Neural cell (in vitro differentiated cells): ENCODE results near the gene RGS18. TPM values are rescaled to one million over a fixed set of nuclear protein-coding genes. Genes with fewer than 3 reads are reported as not detected.

Experiments
- H2AFZ ChIP-seq: fragments of 200-600, 300-800 bp; sonication (generic), shearing (Covaris generic); 2 replicates; pipeline ENCODE4 v1.6.0; 2014; ENCODE audit warnings: low read depth, mild to moderate bottlenecking, antibody characterized with exemption, low read length, moderate library complexity
- H3F3A ChIP-seq: fragments of 200-600 bp; shearing (Covaris generic); 2 replicates; pipeline ENCODE4 v1.6.1; 2016; ENCODE audit warnings: mild to moderate bottlenecking, moderate library complexity, mixed read lengths, antibody characterized with exemption, low read length; ENCODE audit not compliant: insufficient read depth, poor library complexity, severe bottlenecking
- H3K27ac ChIP-seq: fragments of 200-600, 300-800 bp; sonication (generic), shearing (Covaris generic); 2 replicates; pipeline ENCODE4 v1.5.1; 2014; ENCODE audit warnings: mild to moderate bottlenecking, low read length, moderate library complexity
- H3K27me3 ChIP-seq: fragments of 300-800, 200-600 bp; sonication (generic), shearing (Covaris generic); 2 replicates; pipeline ENCODE4 v1.6.0; 2014; ENCODE audit warnings: mild to moderate bottlenecking, low read depth, low read length, moderate library complexity; ENCODE audit not compliant: insufficient read depth
- H3K36me3 ChIP-seq: fragments of 300-800, 200-600 bp; sonication (generic), shearing (Covaris generic); 2 replicates; pipeline ENCODE4 v1.5.1; 2014; ENCODE audit warnings: mild to moderate bottlenecking, antibody characterized with exemption, low read length, moderate library complexity; ENCODE audit not compliant: insufficient read depth
- H3K4me2 ChIP-seq: fragments of 300-800, 200-600 bp; sonication (generic), shearing (Covaris generic); 2 replicates; pipeline ENCODE4 v1.6.0; 2014; ENCODE audit warnings: mild to moderate bottlenecking, low read length
- H3K4me3 ChIP-seq: fragments of 300-800, 200-600 bp; sonication (generic), shearing (Covaris generic); 2 replicates; pipeline ENCODE4 v1.5.1; 2014; ENCODE audit warnings: mild to moderate bottlenecking, low read length, moderate library complexity
- H3K79me2 ChIP-seq: fragments of 200-600 bp; shearing (Covaris generic); replicated peaks from 2 replicates; pipeline ENCODE4 v1.6.0; 2014; ENCODE audit warnings: mild to moderate bottlenecking, low read length, moderate library complexity; ENCODE audit not compliant: insufficient read depth
- H3K9ac ChIP-seq: fragments of 300-800, 200-600 bp; sonication (generic), shearing (Covaris generic); 2 replicates; pipeline ENCODE4 v1.6.1; 2016; ENCODE audit warnings: mild to moderate bottlenecking, low read length, mixed read lengths
- H3K9me2 ChIP-seq: fragments of 200-600 bp; shearing (Covaris generic); 2 replicates; pipeline ENCODE4 v1.6.1; 2016; ENCODE audit warnings: mild to moderate bottlenecking, low read length, mixed read lengths; ENCODE audit not compliant: insufficient read depth
- H3K9me3 ChIP-seq: fragments of 200-600, 300-800 bp; sonication (generic), shearing (Covaris generic); 2 replicates; pipeline ENCODE4 v1.6.1; 2016; ENCODE audit warnings: mild to moderate bottlenecking, mixed run types, low read length, moderate library complexity, mixed read lengths
- H4K20me1 ChIP-seq: fragments of 200-600 bp; shearing (Covaris generic); 2 replicates; pipeline ENCODE4 v1.6.1; 2016; ENCODE audit warnings: mild to moderate bottlenecking, mixed run types; ENCODE audit not compliant: insufficient read depth
- CTCF ChIP-seq: fragments of 450-650 bp; IDR thresholded peaks from 2 replicates; pipeline ENCODE4 v1.5.1; 2014; ENCODE audit warnings: antibody characterized with exemption, mild to moderate bottlenecking, moderate library complexity; ENCODE audit not compliant: poor library complexity, severe bottlenecking
- EP300 ChIP-seq: fragments of 450-650 bp; conservative IDR thresholded peaks from 2 replicates; pipeline ENCODE4 v1.6.1; 2014; ENCODE audit warnings: antibody characterized with exemption, mild to moderate bottlenecking, moderate library complexity; ENCODE audit not compliant: poor library complexity, severe bottlenecking
- EZH2 ChIP-seq: fragments of 200-600, 300-800 bp; shearing (Covaris generic), sonication (generic); IDR thresholded peaks from 2 replicates; pipeline ENCODE4 v1.6.1; 2014; ENCODE audit warnings: antibody characterized with exemption, low read length, borderline replicate concordance, mild to moderate bottlenecking; ENCODE audit not compliant: insufficient read depth, poor library complexity, severe bottlenecking
- MXI1 ChIP-seq: fragments of 450-650 bp; conservative IDR thresholded peaks from 2 replicates; pipeline ENCODE4 v1.6.1; 2014; ENCODE audit warnings: antibody characterized with exemption, mild to moderate bottlenecking; ENCODE audit not compliant: poor library complexity, severe bottlenecking
- POLR2AphosphoS5 ChIP-seq: IDR thresholded peaks from 2 replicates; pipeline ENCODE4 v1.6.1; 2012
- RAD21 ChIP-seq: fragments of 450-650 bp; conservative IDR thresholded peaks from 2 replicates; pipeline ENCODE4 v1.6.1; 2014; ENCODE audit warnings: antibody characterized with exemption, mild to moderate bottlenecking, moderate library complexity
- REST ChIP-seq: IDR thresholded peaks from 2 replicates; pipeline ENCODE4 v1.6.1; 2012; ENCODE audit warnings: borderline replicate concordance
- SMC3 ChIP-seq: fragments of 450-650 bp; conservative IDR thresholded peaks from 2 replicates; pipeline ENCODE4 v1.6.1; 2014; ENCODE audit warnings: antibody characterized with exemption, mild to moderate bottlenecking, moderate library complexity; ENCODE audit not compliant: poor library complexity
- TAF1 ChIP-seq: IDR thresholded peaks from 2 replicates; pipeline ENCODE4 v1.6.1; 2012; ENCODE audit warnings: low read depth
- polyA plus RNA-seq: library from polyadenylated mRNA; depleted of rRNA; stranded (reverse); fragments of >200 nt; gene quantifications from 2 replicates; pipeline ENCODE4 v1.2.3, GENCODE V29; 2014

The RGS18 gene
- polyA plus RNA-seq, 1 donor from 2014 or later, result not detected

DNA sequence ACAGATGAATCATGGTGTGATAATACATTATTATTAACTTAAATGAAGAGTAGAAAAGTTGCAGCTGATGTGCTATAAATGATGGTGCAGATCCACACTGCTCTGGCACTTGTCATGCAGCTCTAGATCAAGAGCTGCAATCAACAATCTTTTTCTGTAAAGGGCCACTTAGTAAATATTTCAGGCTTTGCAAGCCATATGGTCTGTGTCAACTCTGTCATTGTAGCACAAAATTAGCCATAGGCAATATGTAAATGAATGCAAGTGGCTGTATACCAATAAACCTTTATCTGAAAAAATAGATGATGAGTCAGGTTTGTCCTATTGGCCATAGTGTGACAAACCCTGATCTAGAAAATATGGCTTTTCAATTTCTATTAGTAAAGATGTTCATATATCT lies 66.6 kb downstream of the RGS18 start:
- H3K27ac ChIP-seq, result no peak overlapping the region
- H3K36me3 ChIP-seq, result no peaks in the 10 kb centered on the region
- no peaks in the 10 kb centered on the region for H3K27me3 ChIP-seq
- H3K4me3 ChIP-seq, result no peak overlapping the region
- H3K9me2 ChIP-seq, result no peaks in the 10 kb centered on the region
- no peak overlapping the region for H3K4me2 ChIP-seq
- H3F3A ChIP-seq, result no peaks in the 10 kb centered on the region
- no peaks in the 10 kb centered on the region for H4K20me1 ChIP-seq
- no peak overlapping the region for H3K9ac ChIP-seq
- TF ChIP-seq MXI1 (no peak), EP300 (no peak), POLR2AphosphoS5 (no peak), TAF1 (no peak), CTCF (no peak), RAD21 (no peak), EZH2 (no peak), REST (no peak), SMC3 (no peak)
- no peaks in the 10 kb centered on the region for H3K9me3 ChIP-seq
- no peaks in the 10 kb centered on the region for H3K79me2 ChIP-seq
- no peak overlapping the region for H2AFZ ChIP-seq

- H3K27me3 ChIP-seq, result no peaks in the 10 kb centered on the region
- H3K9me2 ChIP-seq, result no peaks in the 10 kb centered on the region
- H4K20me1 ChIP-seq, result no peaks in the 10 kb centered on the region
- H3K79me2 ChIP-seq, result no peaks in the 10 kb centered on the region
- no peak for TF ChIP-seq POLR2AphosphoS5
- no peak for TF ChIP-seq RAD21
- no peak for TF ChIP-seq EP300
- no peak for TF ChIP-seq REST
- TF ChIP-seq CTCF, result no peak
- TF ChIP-seq MXI1, result no peak
- no peak for TF ChIP-seq SMC3
- no peak for TF ChIP-seq EZH2
- no peak for TF ChIP-seq TAF1
- H3K27ac ChIP-seq, result no peak overlapping the region
- H3F3A ChIP-seq, result no peaks in the 10 kb centered on the region
- no peaks in the 10 kb centered on the region for H3K9me3 ChIP-seq
- no peak overlapping the region for H3K4me2 ChIP-seq
- no peak overlapping the region for H3K4me3 ChIP-seq
- no peak overlapping the region for H2AFZ ChIP-seq
- H3K36me3 ChIP-seq, result no peaks in the 10 kb centered on the region
- H3K9ac ChIP-seq, result no peak overlapping the region
These were observed 67.0 kb downstream of the RGS18 start for GRCh38 chr1:192225266-192225665.
